ENCODE data around the gene PLA2G2C. TPM values are rescaled to one million over a fixed set of nuclear protein-coding genes. Genes with fewer than 3 reads are reported as not detected.

Gene PLA2G2C
- total RNA-seq, 4 donors from 2014 or later: not detected

GRCh38 chr1:20166051-20166450, 20.3 kb downstream of the PLA2G2C start:
- intact Hi-C loops (cut with DNase I; ENCODE audit: low total_unique reads): no loop called here
- DNase-seq: peak; percentile 24
- Histone ChIP-seq H3K27me3 (no peaks in the 10 kb centered on the region), H3K4me3 (no peak overlapping the region), H3K27ac (no peak overlapping the region), H3K36me3 (no peaks in the 10 kb centered on the region), H3K4me1 (no peaks in the 10 kb centered on the region), H3K9me3 (peaks cover 0 to 3% of the 10 kb centered on the region in 2 donors)
- TF ChIP-seq CTCF (IDR thresholded peaks at IDR 0.05) (no peak), POLR2A (IDR thresholded peaks at IDR 0.05) (no peak)

GRCh38 chr1:20165522-20165951, 20.8 kb downstream of the PLA2G2C start:
- no peak for DNase-seq
- intact Hi-C loops (cut with DNase I; ENCODE audit: low total_unique reads): no loop called here
- no peaks in the 10 kb centered on the region for H3K4me1 ChIP-seq
- H3K9me3 ChIP-seq: peaks cover 0 to 6% of the 10 kb centered on the region in 2 donors
- H3K27me3 ChIP-seq: no peaks in the 10 kb centered on the region
- TF ChIP-seq POLR2A (IDR thresholded peaks at IDR 0.05) (no peak), CTCF (IDR thresholded peaks at IDR 0.05) (no peak)
- H3K36me3 ChIP-seq: no peaks in the 10 kb centered on the region
- H3K27ac ChIP-seq: no peak overlapping the region
- no peak overlapping the region for H3K4me3 ChIP-seq

GRCh38 chr1:20164694-20165202, 21.6 kb downstream of the PLA2G2C start:
- DNase-seq: no peak
- Histone ChIP-seq H3K36me3 (no peaks in the 10 kb centered on the region), H3K4me1 (no peaks in the 10 kb centered on the region), H3K9me3 (peaks cover 0 to 7% of the 10 kb centered on the region in 2 donors), H3K27ac (no peak overlapping the region), H3K27me3 (no peaks in the 10 kb centered on the region), H3K4me3 (no peak overlapping the region)
- intact Hi-C loops (cut with DNase I; ENCODE audit: low total_unique reads): no loop called here
- no peak for TF ChIP-seq POLR2A (IDR thresholded peaks at IDR 0.05)
- no peak for TF ChIP-seq CTCF (IDR thresholded peaks at IDR 0.05)

- TF ChIP-seq POLR2A (IDR thresholded peaks at IDR 0.05): no peak
- TF ChIP-seq CTCF (IDR thresholded peaks at IDR 0.05): no peak
- peaks cover 0 to 7% of the 10 kb centered on the region in 2 donors for H3K9me3 ChIP-seq
- intact Hi-C loops (cut with DNase I; ENCODE audit: low total_unique reads): no loop called here
Measured at GRCh38 chr1:20160034-20160433, 26.3 kb downstream of the PLA2G2C start.

GRCh38 chr1:20158358-20159070, 27.8 kb downstream of the PLA2G2C start:
- Histone ChIP-seq H3K4me1 (no peaks in the 10 kb centered on the region), H3K27ac (no peak overlapping the region), H3K4me3 (no peak overlapping the region), H3K9me3 (peaks cover 0 to 7% of the 10 kb centered on the region in 2 donors), H3K36me3 (no peaks in the 10 kb centered on the region), H3K27me3 (no peaks in the 10 kb centered on the region)
- TF ChIP-seq POLR2A (IDR thresholded peaks at IDR 0.05) (no peak), CTCF (IDR thresholded peaks at IDR 0.05) (no peak)
- no peak for DNase-seq
- intact Hi-C loops (cut with DNase I; ENCODE audit: low total_unique reads): no loop called here

More at GRCh38 chr1:20160034-20160433, 26.3 kb downstream of the PLA2G2C start:
- Histone ChIP-seq H3K36me3 (no peaks in the 10 kb centered on the region), H3K27ac (no peak overlapping the region), H3K4me1 (no peaks in the 10 kb centered on the region), H3K4me3 (no peak overlapping the region), H3K27me3 (no peaks in the 10 kb centered on the region)
- no peak for DNase-seq
